GM19239 (cell line): ENCODE results near the gene ARHGAP21.

Experiments
- DNase-seq: peaks from one replicate; pipeline ENCODE4 v3.0.0; 2011; ENCODE audit warnings: low spot score; ENCODE audit not compliant: insufficient read length
- FAIRE-seq: peaks from 2 replicates; lab custom pipeline; 2011; peaks lifted over from hg19 to GRCh38; lab: Jason Lieb, UNC

The ARHGAP21 gene

GRCh38 chr10:24724381-24725228, 918 bp upstream of the ARHGAP21 start:
- DNase-seq (peak; percentile 92), FAIRE-seq (peak; percentile 99)

- no peak for FAIRE-seq
- DNase-seq, result peak; percentile 36
These were observed 300 bp downstream of the ARHGAP21 start for GRCh38 chr10:24723386-24723787.

GRCh38 chr10:24722676-24723385, 856 bp downstream of the ARHGAP21 start:
- DNase-seq (peak; percentile 54), FAIRE-seq (no peak)

GRCh38 chr10:24722131-24722675, 1.5 kb downstream of the ARHGAP21 start:
- FAIRE-seq, result peak; percentile 76
- DNase-seq, result no peak

GRCh38 chr10:24721229-24722106, 2.2 kb downstream of the ARHGAP21 start:
- FAIRE-seq, result no peak
- no peak for DNase-seq

GRCh38 chr10:24720096-24720495, 3.6 kb downstream of the ARHGAP21 start:
- DNase-seq (no peak), FAIRE-seq (no peak)

GRCh38 chr10:24718031-24718855, 5.4 kb downstream of the ARHGAP21 start:
- FAIRE-seq (no peak), DNase-seq (no peak)

- no peak for FAIRE-seq
- no peak for DNase-seq
These were observed 7.4 kb downstream of the ARHGAP21 start for GRCh38 chr10:24716295-24716694.

- no peak for FAIRE-seq
- no peak for DNase-seq
These were observed 8.4 kb downstream of the ARHGAP21 start for GRCh38 chr10:24715246-24715769.

GRCh38 chr10:24713086-24713485, 10.6 kb downstream of the ARHGAP21 start:
- no peak for DNase-seq
- FAIRE-seq, result no peak

- DNase-seq, result no peak
- FAIRE-seq, result no peak
These were observed 12.2 kb downstream of the ARHGAP21 start for GRCh38 chr10:24711465-24711864.

GRCh38 chr10:24708081-24708480, 15.6 kb downstream of the ARHGAP21 start:
- DNase-seq, result no peak
- no peak for FAIRE-seq

GRCh38 chr10:24707445-24707844, 16.2 kb downstream of the ARHGAP21 start:
- DNase-seq, result no peak

GRCh38 chr10:24706479-24707118, 17.1 kb downstream of the ARHGAP21 start:
- DNase-seq (no peak), FAIRE-seq (no peak)

More at GRCh38 chr10:24707445-24707844, 16.2 kb downstream of the ARHGAP21 start:
- no peak for FAIRE-seq

GRCh38 chr10:24703700-24704099, 20.0 kb downstream of the ARHGAP21 start:
- FAIRE-seq, result no peak
- no peak for DNase-seq

- FAIRE-seq (peak; percentile 87), DNase-seq (peak; percentile 33)
These were observed 22.2 kb downstream of the ARHGAP21 start for GRCh38 chr10:24701447-24701846.

- DNase-seq, result no peak
- no peak for FAIRE-seq
These were observed 22.7 kb downstream of the ARHGAP21 start for GRCh38 chr10:24700948-24701347.

GRCh38 chr10:24698270-24698669, 25.4 kb downstream of the ARHGAP21 start:
- DNase-seq (no peak), FAIRE-seq (no peak)

- DNase-seq, result no peak
- FAIRE-seq, result no peak
These were observed 26.6 kb downstream of the ARHGAP21 start for GRCh38 chr10:24697080-24697479.
